ENCODE measurements around the gene ZMYND15. TPM values are rescaled to one million over a fixed set of nuclear protein-coding genes. Genes with fewer than 3 reads are reported as not detected.

The ZMYND15 gene
- total and polyA plus RNA-seq, 2 donors (not counting 1 experiment from before 2014, with no cell fraction given): under 0.01 to 0.11 TPM

GRCh38 chr17:4715063-4715744 is 24.4 kb upstream of the ZMYND15 start:
- Histone ChIP-seq H2AFZ (ENCODE audit: low read length) (no peak overlapping the region), H3K4me3 (replicated peaks in 1 of 4; ENCODE audit: control extremely low read depth in 1 of 4, insufficient read depth in 1 of 4, low read depth in 3 of 4, low read length in 4 of 4) (no peak overlapping the region), H3K9ac (ENCODE audit: insufficient read depth, low read length) (no peak overlapping the region), H3K4me1 (ENCODE audit: control insufficient read depth, extremely low read depth, insufficient read depth, low read length) (peaks cover 5% of the 10 kb centered on the region), H3K27ac (ENCODE audit: insufficient read depth, low read length) (no peak overlapping the region), H3K27me3 (ENCODE audit: control insufficient read depth, insufficient read depth, low read length) (no peaks in the 10 kb centered on the region), H3K4me2 (ENCODE audit: extremely low read depth, insufficient read depth, low read length) (no peak overlapping the region), H3K9me3 (ENCODE audit: control insufficient read depth, insufficient read depth, low read depth, low read length) (no peaks in the 10 kb centered on the region), H3K36me3 (ENCODE audit: control insufficient read depth, insufficient read depth, low read length) (no peaks in the 10 kb centered on the region), H3K79me2 (ENCODE audit: control insufficient read depth, insufficient read depth, low read length) (no peaks in the 10 kb centered on the region), H4K20me1 (ENCODE audit: control insufficient read depth, extremely low read depth, insufficient read depth, low read length) (no peaks in the 10 kb centered on the region)
- no peak for TF ChIP-seq CTCF (conservative IDR thresholded peaks at IDR 0.05 in 1 of 2, IDR thresholded peaks at IDR 0.05 in 1 of 2; ENCODE audit: low read depth in 1 of 2, low read length in 2 of 2)
- no peak for TF ChIP-seq EZH2 (IDR thresholded peaks at IDR 0.05; ENCODE audit: low read length, missing control alignments)
- DNase-seq (ENCODE audit: low read depth in 2 of 2): no peak

- H3K79me2 ChIP-seq (ENCODE audit: control insufficient read depth, insufficient read depth, low read length): no peaks in the 10 kb centered on the region
- no peak overlapping the region for H3K9ac ChIP-seq (ENCODE audit: insufficient read depth, low read length)
- H3K4me2 ChIP-seq (ENCODE audit: extremely low read depth, insufficient read depth, low read length): no peak overlapping the region
- H2AFZ ChIP-seq (ENCODE audit: low read length): no peak overlapping the region
- H4K20me1 ChIP-seq (ENCODE audit: control insufficient read depth, extremely low read depth, insufficient read depth, low read length): no peaks in the 10 kb centered on the region
- H3K4me3 ChIP-seq (replicated peaks in 1 of 4; ENCODE audit: control extremely low read depth in 1 of 4, insufficient read depth in 1 of 4, low read depth in 3 of 4, low read length in 4 of 4): no peak overlapping the region
- no peak for TF ChIP-seq CTCF (conservative IDR thresholded peaks at IDR 0.05 in 1 of 2, IDR thresholded peaks at IDR 0.05 in 1 of 2; ENCODE audit: low read depth in 1 of 2, low read length in 2 of 2)
- no peak for TF ChIP-seq EZH2 (IDR thresholded peaks at IDR 0.05; ENCODE audit: low read length, missing control alignments)
- no peaks in the 10 kb centered on the region for H3K27me3 ChIP-seq (ENCODE audit: control insufficient read depth, insufficient read depth, low read length)
- H3K9me3 ChIP-seq (ENCODE audit: control insufficient read depth, insufficient read depth, low read depth, low read length): no peaks in the 10 kb centered on the region
- H3K36me3 ChIP-seq (ENCODE audit: control insufficient read depth, insufficient read depth, low read length): no peaks in the 10 kb centered on the region
- H3K27ac ChIP-seq (ENCODE audit: insufficient read depth, low read length): no peak overlapping the region
- DNase-seq (ENCODE audit: low read depth in 2 of 2): no peak
- H3K4me1 ChIP-seq (ENCODE audit: control insufficient read depth, extremely low read depth, insufficient read depth, low read length): peaks cover under 1% of the 10 kb centered on the region
Observed at GRCh38 chr17:4716081-4716480, 23.6 kb upstream of the ZMYND15 start.

- no peak overlapping the region for H3K27ac ChIP-seq (ENCODE audit: insufficient read depth, low read length)
- no peak overlapping the region for H3K4me2 ChIP-seq (ENCODE audit: extremely low read depth, insufficient read depth, low read length)
- H3K36me3 ChIP-seq (ENCODE audit: control insufficient read depth, insufficient read depth, low read length): no peaks in the 10 kb centered on the region
- peaks cover 4% of the 10 kb centered on the region for H3K4me1 ChIP-seq (ENCODE audit: control insufficient read depth, extremely low read depth, insufficient read depth, low read length)
- no peaks in the 10 kb centered on the region for H4K20me1 ChIP-seq (ENCODE audit: control insufficient read depth, extremely low read depth, insufficient read depth, low read length)
- no peak overlapping the region for H3K4me3 ChIP-seq (replicated peaks in 1 of 4; ENCODE audit: control extremely low read depth in 1 of 4, insufficient read depth in 1 of 4, low read depth in 3 of 4, low read length in 4 of 4)
- TF ChIP-seq EZH2 (IDR thresholded peaks at IDR 0.05; ENCODE audit: low read length, missing control alignments): no peak
- no peak for TF ChIP-seq CTCF (conservative IDR thresholded peaks at IDR 0.05 in 1 of 2, IDR thresholded peaks at IDR 0.05 in 1 of 2; ENCODE audit: low read depth in 1 of 2, low read length in 2 of 2)
- no peaks in the 10 kb centered on the region for H3K9me3 ChIP-seq (ENCODE audit: control insufficient read depth, insufficient read depth, low read depth, low read length)
- no peak overlapping the region for H3K9ac ChIP-seq (ENCODE audit: insufficient read depth, low read length)
- H3K79me2 ChIP-seq (ENCODE audit: control insufficient read depth, insufficient read depth, low read length): no peaks in the 10 kb centered on the region
- DNase-seq (ENCODE audit: low read depth in 2 of 2): no peak
- H2AFZ ChIP-seq (ENCODE audit: low read length): no peak overlapping the region
- H3K27me3 ChIP-seq (ENCODE audit: control insufficient read depth, insufficient read depth, low read length): no peaks in the 10 kb centered on the region
Observed at GRCh38 chr17:4717791-4718190, 21.8 kb upstream of the ZMYND15 start.

Data from fibroblast of lung (primary cell).